GM10847 (cell line): ENCODE measurements around the gene FALEC.

ENCODE experiments used
- POLR2A ChIP-seq: IDR thresholded peaks from 2 replicates; pipeline ENCODE4 v1.6.1; 2011; ENCODE audit not compliant: insufficient read length; ENCODE audit errors: extremely low read depth

Gene FALEC

GRCh38 chr1:150567717-150568593 lies 52.4 kb downstream of the FALEC start:
- TF ChIP-seq POLR2A = peak; percentile 16

- TF ChIP-seq POLR2A = no peak
Measured at GRCh38 chr1:150568594-150568966, 53.0 kb downstream of the FALEC start.

GRCh38 chr1:150572918-150573647 lies 57.5 kb downstream of the FALEC start:
- TF ChIP-seq POLR2A = peak; percentile 14

- no peak for TF ChIP-seq POLR2A
Measured at GRCh38 chr1:150574260-150575071, 58.9 kb downstream of the FALEC start.

GRCh38 chr1:150575072-150575489 lies 59.5 kb downstream of the FALEC start:
- TF ChIP-seq POLR2A = no peak

- TF ChIP-seq POLR2A = no peak
Measured at GRCh38 chr1:150575518-150576366, 60.2 kb downstream of the FALEC start.

GRCh38 chr1:150576367-150576711 lies 60.8 kb downstream of the FALEC start:
- no peak for TF ChIP-seq POLR2A

GRCh38 chr1:150576794-150577556 lies 61.4 kb downstream of the FALEC start:
- TF ChIP-seq POLR2A = no peak

GRCh38 chr1:150577557-150578271 lies 62.2 kb downstream of the FALEC start:
- no peak for TF ChIP-seq POLR2A

GRCh38 chr1:150578272-150579109 lies 62.9 kb downstream of the FALEC start:
- TF ChIP-seq POLR2A = no peak

GRCh38 chr1:150579110-150579944 lies 63.8 kb downstream of the FALEC start, which contains the start of gene MCL1:
TSS of gene MCL1 (minus strand) at chr1:150579610. CDS start at chr1:150579530, 80 bp downstream.
- TF ChIP-seq POLR2A = peak; percentile 98
